Psoas muscle (tissue), 8 donors: Measurements from ENCODE around the gene SERPINI1. TPM values are rescaled to one million over a fixed set of nuclear protein-coding genes. Genes with fewer than 3 reads are reported as not detected.

ENCODE experiments used
- ATAC-seq, 4 donors: fragments of 200-7000 bp; cut with Tn5 transposase; one replicate each; pipeline ENCODE4 v1.9.1; 2020; ENCODE audit warnings: moderate library complexity in 3 of 4, mild to moderate bottlenecking in 2 of 4
- DNase-seq, 2 donors: peaks; one replicate each; pipeline ENCODE4 v3.0.0-alpha.2; 2020
- H3K27ac ChIP-seq: fragments of 200-600 bp; one replicate; pipeline ENCODE4 v1.8.0; 2022
- H3K27me3 ChIP-seq, 3 donors: fragments of 200-600 bp in 1 of 3; one replicate each; pipeline versions ENCODE4 v1.6.1 to v1.8.0; 2013 to 2022; ENCODE audit warnings: low read length in 2 of 3, mild to moderate bottlenecking in 2 of 3, moderate library complexity in 1 of 3; ENCODE audit not compliant: insufficient read depth in 3 of 3
- H3K36me3 ChIP-seq, 2 donors: fragments of 200-600 bp in 1 of 2; one replicate each; pipeline versions ENCODE4 v1.6.1 to v1.8.0; 2013 to 2022; ENCODE audit warnings: low read depth in 1 of 2, mild to moderate bottlenecking in 1 of 2, moderate library complexity in 1 of 2; ENCODE audit not compliant: insufficient read depth in 1 of 2
- H3K4me1 ChIP-seq: fragments of 200-600 bp; one replicate; pipeline ENCODE4 v1.8.0; 2022
- H3K4me3 ChIP-seq: fragments of 200-600 bp; one replicate; pipeline ENCODE4 v1.8.0; 2022; ENCODE audit warnings: mild to moderate bottlenecking
- H3K9me3 ChIP-seq: fragments of 200-600 bp; one replicate; pipeline ENCODE4 v1.8.0; 2022
- WGBS, 3 donors: extraction: QIAGEN DNeasy Blood & Tissue Kit; methylation state at CpG; one replicate each; pipeline versions ENCODE4 v1.1.6 to v1.1.7; 2013; 5-methylcytosine and 5-hydroxymethylcytosine counted together
- intact Hi-C, 2 donors: fragments of 100-400 bp; cut with DNase I; formaldehyde crosslinking; loops; one replicate each; pipeline versions ENCODE4 v1.11.0 to v1.14.2; 2022
- polyA plus RNA-seq, 3 donors: library from polyadenylated mRNA; stranded (reverse); fragments of 200-250 nt; gene quantifications; one replicate each; pipeline ENCODE4 v1.2.3, GENCODE V29; 2013
- total RNA-seq, 4 donors: library from RNA; stranded (reverse); fragmentation: NEBNext Ultra II Directional in 2 of 4; extraction: Animal tissue kit (Norgen Biotek cat#: 25700) in 2 of 4; gene quantifications; one replicate each; pipeline versions ENCODE4 v1.2.1 to v1.2.4, GENCODE V29; 2021 to 2023
- TF ChIP-seq, protein P1 (sequence below): fragments of 200-600 bp; IDR thresholded peaks from one replicate; pipeline ENCODE4 v1.8.0; 2022; ENCODE audit warnings: antibody characterized with exemption
- donor health status: healthy with polysubstance abuse.
- donor health status: DM: no; HTN: no; CAD: no; lungs with moderate emphysema.
- donor health status: Bipolar disorder and iron deficiency.
- donor health status: healthy.
- donor health status: DM: yes; HTN: yes; CAD: no.
- donor health status: DM: no; HTN: no; CAD: no.
- donor health status: DM: no; HTN: no; CAD: no.
- donor health status: DM: yes; HTN: yes; CAD: no.

Gene SERPINI1
- total and polyA plus RNA-seq, 7 donors, result 1.8 to 5.0 (median 3.4) TPM

DNA sequence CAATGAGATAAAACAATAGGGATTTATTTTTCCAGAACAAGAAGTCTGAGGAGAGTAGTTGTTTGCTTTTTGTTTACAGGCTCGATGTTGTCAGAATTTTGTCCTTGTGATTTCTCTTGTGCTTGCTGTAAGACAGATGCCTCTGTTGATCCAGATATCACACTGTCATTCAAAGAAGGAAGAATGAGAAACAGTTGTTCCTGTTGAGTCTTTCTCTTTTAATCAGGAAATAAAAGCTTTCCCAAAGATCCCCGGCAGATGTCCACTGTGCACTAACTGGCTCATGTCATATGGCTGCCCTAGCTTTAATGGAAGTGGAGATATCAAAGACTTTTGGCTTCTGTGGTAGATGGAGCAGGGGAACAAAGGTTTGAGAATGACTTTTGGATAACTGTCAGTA, 6.8 kb downstream of the SERPINI1 start:
- no peaks in the 10 kb centered on the region for H3K4me1 ChIP-seq
- H3K4me3 ChIP-seq, result no peak overlapping the region
- ATAC-seq (no peak), DNase-seq (no peak)
- TF ChIP-seq, protein P1, sequence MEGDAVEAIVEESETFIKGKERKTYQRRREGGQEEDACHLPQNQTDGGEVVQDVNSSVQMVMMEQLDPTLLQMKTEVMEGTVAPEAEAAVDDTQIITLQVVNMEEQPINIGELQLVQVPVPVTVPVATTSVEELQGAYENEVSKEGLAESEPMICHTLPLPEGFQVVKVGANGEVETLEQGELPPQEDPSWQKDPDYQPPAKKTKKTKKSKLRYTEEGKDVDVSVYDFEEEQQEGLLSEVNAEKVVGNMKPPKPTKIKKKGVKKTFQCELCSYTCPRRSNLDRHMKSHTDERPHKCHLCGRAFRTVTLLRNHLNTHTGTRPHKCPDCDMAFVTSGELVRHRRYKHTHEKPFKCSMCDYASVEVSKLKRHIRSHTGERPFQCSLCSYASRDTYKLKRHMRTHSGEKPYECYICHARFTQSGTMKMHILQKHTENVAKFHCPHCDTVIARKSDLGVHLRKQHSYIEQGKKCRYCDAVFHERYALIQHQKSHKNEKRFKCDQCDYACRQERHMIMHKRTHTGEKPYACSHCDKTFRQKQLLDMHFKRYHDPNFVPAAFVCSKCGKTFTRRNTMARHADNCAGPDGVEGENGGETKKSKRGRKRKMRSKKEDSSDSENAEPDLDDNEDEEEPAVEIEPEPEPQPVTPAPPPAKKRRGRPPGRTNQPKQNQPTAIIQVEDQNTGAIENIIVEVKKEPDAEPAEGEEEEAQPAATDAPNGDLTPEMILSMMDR, result no peak
- no peaks in the 10 kb centered on the region for H3K9me3 ChIP-seq
- H3K36me3 ChIP-seq, result no peaks in the 10 kb centered on the region
- H3K27ac ChIP-seq, result no peak overlapping the region
- intact Hi-C loops, result no loop called here
- 86 to 90% (median 88%) methylated on average over 2 of the region's 2 CpGs for WGBS, 3 donors
- H3K27me3 ChIP-seq, result no peaks in the 10 kb centered on the region

DNA sequence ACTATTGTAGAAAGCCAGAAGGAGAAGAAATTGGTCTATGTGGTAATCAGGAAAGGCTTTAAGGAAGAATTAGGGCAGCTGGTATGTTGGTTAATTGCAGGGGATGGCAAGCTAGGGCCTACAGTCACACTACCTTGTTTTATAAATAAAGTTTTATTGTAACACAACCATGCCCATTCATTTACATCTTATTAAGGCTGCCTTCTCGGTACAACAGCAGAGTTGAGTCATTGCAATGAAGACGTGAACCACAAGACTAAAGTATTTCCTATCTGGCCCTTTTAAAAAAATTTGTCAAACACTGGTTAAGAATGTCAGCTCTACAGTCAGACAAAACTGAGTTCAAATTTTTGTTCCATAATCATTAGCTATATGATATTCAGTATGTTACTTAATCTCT, 8.3 kb downstream of the SERPINI1 start:
- no peaks in the 10 kb centered on the region for H3K36me3 ChIP-seq
- H3K4me1 ChIP-seq, result no peaks in the 10 kb centered on the region
- ATAC-seq, result no peak
- H3K4me3 ChIP-seq, result no peak overlapping the region
- H3K27me3 ChIP-seq, result no peaks in the 10 kb centered on the region
- no peaks in the 10 kb centered on the region for H3K9me3 ChIP-seq
- intact Hi-C loops, result no loop called here
- WGBS, 3 donors, result 83 to 92% (median 90%) methylated on average over 2 of the region's 2 CpGs
- no peak for DNase-seq
- TF ChIP-seq, protein P1, result no peak
- H3K27ac ChIP-seq, result no peak overlapping the region

DNA sequence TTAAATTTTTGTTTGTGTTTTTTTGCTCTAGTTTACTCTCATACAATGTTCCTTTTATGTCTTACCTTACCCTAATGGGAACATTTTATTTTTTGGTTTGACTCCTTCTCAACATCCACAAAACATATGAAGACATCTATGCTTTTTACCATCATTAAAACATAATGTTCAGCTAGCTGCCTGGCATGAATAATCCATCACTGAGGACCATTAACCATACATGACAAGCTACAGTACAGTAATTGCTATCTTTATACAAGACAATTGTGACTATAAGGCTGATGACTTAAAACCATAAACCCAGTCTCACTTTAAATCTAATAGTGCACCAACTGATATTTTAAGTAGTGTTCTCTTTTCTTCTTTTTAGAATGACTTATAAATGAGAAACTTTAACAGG, 13.7 kb downstream of the SERPINI1 start:
- Histone ChIP-seq H3K27me3 (peaks cover 0 to 3% (median 0%) of the 10 kb centered on the region in 3 donors), H3K4me1 (no peaks in the 10 kb centered on the region), H3K27ac (no peak overlapping the region), H3K9me3 (no peaks in the 10 kb centered on the region), H3K4me3 (no peak overlapping the region), H3K36me3 (no peaks in the 10 kb centered on the region)
- ATAC-seq (no peak), DNase-seq (no peak)
- intact Hi-C loops, result no loop called here
- TF ChIP-seq, protein P1, result no peak

DNA sequence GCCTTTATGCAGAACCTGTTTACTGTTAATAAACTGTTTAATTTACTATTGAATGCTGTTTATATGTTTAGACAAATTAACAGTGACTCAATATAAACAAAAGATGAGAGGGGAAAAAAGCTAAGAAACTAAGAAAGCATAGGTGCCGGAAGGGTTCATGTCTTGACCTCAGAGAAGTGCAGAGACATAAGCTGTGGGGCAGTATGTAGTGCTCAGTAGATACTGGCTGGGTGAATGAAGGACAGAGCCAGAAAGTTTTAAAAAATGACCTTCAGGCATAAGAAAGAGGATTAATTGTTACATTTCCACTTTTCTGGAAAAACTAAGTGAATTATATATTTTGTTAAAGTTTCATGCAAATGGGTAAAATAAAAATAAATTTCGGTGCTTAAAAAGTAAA, 14.2 kb downstream of the SERPINI1 start:
- TF ChIP-seq, protein P1, result no peak
- DNase-seq, result no peak
- H3K27ac ChIP-seq, result no peak overlapping the region
- no peaks in the 10 kb centered on the region for H3K9me3 ChIP-seq
- ATAC-seq, result no peak
- no peaks in the 10 kb centered on the region for H3K4me1 ChIP-seq
- peaks cover 0 to 3% (median 0%) of the 10 kb centered on the region in 3 donors for H3K27me3 ChIP-seq
- H3K4me3 ChIP-seq, result no peak overlapping the region
- intact Hi-C loops, result no loop called here
- H3K36me3 ChIP-seq, result no peaks in the 10 kb centered on the region
- 95 to 99% (median 95%) methylated on average over 2 of the region's 2 CpGs for WGBS, 3 donors

DNA sequence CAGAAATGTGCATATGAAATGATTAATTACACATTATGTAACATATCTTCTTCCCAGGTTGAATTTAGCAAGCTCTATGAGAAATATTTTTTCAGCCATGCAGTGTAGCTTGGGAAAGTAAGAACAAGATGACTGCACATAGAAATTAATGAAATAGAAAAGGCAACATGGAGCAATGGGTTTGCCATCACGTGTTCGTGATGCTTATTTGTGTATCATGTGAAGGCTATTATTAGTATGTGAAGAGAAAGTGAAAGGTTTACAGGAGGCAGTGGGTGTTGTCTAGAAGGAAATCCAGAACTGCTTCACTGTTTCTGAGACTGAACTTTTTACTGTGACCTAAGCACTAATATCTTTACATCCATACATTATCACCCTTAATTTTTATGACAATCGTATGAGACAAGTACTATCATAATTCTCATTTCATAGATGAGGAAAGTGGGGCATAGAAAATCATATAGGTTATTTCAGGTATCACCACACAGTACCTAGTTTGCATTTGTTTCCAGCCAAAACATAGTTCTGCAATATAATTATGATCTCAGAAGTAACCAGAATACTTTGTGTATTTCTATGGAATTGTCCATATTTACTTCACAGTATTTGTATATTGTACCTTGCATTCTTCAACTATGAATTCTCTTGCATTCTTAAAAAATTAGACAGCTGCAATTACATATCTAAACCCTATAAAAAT, 14.9 kb downstream of the SERPINI1 start:
- DNase-seq (no peak), ATAC-seq (peak in 2 of 4 donors; percentile 45 to 50)
- WGBS, 3 donors, result 57 to 64% (median 62%) methylated on average over 3 of the region's 3 CpGs
- Histone ChIP-seq H3K27ac (no peak overlapping the region), H3K4me1 (no peaks in the 10 kb centered on the region), H3K36me3 (no peaks in the 10 kb centered on the region), H3K9me3 (no peaks in the 10 kb centered on the region), H3K4me3 (no peak overlapping the region), H3K27me3 (peaks cover 0 to 3% (median 0%) of the 10 kb centered on the region in 3 donors)
- intact Hi-C loops, result no loop called here
- TF ChIP-seq, protein P1, result no peak
